Stimulated activated CD8-positive, alpha-beta memory T cell treated with anti-CD3 and anti-CD28 coated beads, Interleukin-12 subunit alpha, Interleukin-12 subunit beta, amount 100 ng/mL, for 1 hour (primary cell): Measurements from ENCODE around the gene CHD1.

Experiments used
- DNase-seq: peaks from one replicate; pipeline ENCODE4 v3.0.0-alpha.2; 2020; ENCODE audit warnings: low read depth

The CHD1 gene

GRCh38 chr5:98898743-98899142, 30.1 kb downstream of the CHD1 start:
- no peak for DNase-seq

DNA sequence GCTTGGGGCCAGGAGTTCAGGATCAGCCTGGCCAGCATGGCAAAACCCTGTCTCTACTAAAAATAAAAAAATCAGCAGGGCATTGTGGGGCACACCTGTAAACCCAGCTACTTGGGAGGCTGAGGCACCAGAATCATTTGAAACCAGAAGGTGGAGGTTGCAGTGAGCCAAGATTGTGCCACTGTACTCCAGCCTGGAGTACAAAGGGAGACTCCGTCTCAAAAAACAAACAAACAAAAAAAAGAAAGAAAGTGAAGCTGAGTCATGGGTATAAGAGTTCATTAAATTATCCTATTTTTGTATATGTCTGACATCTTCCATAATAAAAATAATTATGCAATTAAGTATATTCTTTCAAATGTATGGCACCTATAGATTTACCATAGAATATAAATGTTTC, 37.2 kb downstream of the CHD1 start:
- DNase-seq: no peak

- no peak for DNase-seq
Observed at GRCh38 chr5:98880598-98880997, 48.2 kb downstream of the CHD1 start.

GRCh38 chr5:98880151-98880550, 48.7 kb downstream of the CHD1 start:
- no peak for DNase-seq

DNA sequence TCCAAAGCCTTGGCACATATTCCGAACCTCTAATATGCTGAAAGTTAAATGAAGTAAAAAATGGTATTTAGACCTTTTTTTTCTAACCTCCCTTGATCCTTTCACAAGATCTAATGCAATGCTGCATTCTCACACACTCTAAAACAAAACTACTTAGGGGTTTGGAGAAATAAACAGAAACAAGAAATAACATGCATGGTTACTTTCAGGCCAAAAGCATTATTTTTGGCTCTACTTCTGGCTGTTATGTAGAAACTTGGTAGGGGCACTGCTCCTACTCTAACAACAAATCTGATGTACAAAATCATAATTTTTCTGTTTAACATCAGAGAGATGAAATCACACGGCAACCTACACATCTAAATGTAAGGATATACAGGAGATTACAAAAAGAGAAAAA, 51.2 kb downstream of the CHD1 start:
- no peak for DNase-seq

GRCh38 chr5:98872674-98873073, 56.1 kb downstream of the CHD1 start:
- DNase-seq: no peak

DNA sequence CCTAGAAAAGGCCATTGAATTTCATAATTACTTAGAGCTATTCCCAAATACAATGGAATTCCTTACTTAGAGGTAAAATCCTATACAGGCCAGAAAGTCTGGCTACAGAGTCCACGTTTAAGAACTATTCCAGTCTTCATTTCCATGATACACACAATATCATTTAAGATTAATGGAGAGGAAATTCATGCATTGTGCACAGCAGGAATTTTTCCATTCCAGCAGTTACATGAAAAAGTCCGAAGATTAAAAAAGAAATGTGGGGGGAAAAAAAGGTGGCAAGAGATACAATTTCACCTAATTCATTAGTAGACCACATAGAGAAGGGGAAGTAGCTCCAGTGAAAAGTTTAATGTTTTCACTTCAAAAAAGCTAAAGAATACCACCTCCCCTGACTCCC, 63.1 kb downstream of the CHD1 start:
- no peak for DNase-seq

DNA sequence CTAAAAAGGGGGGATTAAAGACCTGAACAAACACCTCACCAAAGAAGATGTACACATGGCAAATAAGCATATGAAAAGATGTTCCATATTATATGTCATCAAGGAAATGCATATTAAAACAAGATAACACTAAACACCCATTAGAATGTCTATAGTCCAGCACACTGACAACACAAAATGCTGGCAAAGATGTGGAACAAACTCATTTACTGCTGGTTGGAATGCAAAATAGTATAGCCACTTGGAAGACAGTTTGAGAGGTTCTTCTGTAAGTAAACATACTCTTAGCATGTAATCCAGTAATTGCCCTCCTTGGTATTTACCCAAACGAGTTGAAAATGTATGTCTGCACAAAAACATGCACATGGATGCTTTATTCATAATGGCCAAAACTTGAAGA, 81.8 kb downstream of the CHD1 start:
- no peak for DNase-seq

DNA sequence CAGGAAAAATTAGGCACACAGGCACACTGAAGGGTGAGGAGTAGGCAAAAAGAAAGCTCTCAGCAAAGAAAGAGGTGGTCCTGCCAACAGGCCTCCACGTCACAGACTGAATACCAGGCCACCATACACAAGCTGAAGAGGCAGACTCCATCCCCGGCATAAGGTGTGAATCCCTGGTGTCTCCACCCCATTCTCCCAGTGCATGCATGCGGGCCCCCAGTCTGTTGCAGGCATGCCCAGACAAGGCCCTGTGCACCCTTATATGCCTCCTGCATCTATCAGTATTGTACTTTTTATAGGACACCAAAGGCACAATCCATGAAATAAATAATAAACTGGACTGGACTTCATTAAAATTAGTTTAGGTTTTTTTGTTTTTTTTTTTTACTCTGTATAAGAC, 82.3 kb downstream of the CHD1 start:
- DNase-seq: no peak

DNA sequence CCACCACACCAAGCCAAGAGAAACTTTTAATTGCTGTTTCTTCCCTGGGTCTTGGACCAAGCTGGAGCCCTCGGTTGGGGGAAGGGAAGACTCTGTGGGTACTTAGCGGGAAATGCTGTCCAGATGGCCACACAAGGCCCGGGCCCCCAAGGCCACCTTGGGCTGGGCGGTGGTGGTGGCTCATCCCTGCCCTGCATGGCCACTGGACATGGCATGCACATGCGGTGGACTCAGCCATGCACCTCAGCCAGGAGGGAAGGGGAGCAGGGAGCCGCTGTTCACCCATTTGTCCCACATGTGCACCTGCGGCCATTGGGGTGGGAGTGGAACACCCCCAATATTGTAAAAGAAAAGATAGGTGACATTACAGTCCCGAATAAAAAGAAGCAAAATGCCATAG, 82.9 kb downstream of the CHD1 start:
- DNase-seq: no peak

- no peak for DNase-seq
Observed at GRCh38 chr5:98844865-98845264, 83.9 kb downstream of the CHD1 start.

GRCh38 chr5:98843481-98843880, 85.3 kb downstream of the CHD1 start:
- DNase-seq: no peak

GRCh38 chr5:98840946-98841345, 87.9 kb downstream of the CHD1 start:
- DNase-seq: no peak

- DNase-seq: no peak
Observed at GRCh38 chr5:98839469-98840383, 89.1 kb downstream of the CHD1 start.

GRCh38 chr5:98836175-98836574, 92.6 kb downstream of the CHD1 start:
- DNase-seq: no peak

GRCh38 chr5:98827588-98828284, 101.1 kb downstream of the CHD1 start:
- DNase-seq: no peak

GRCh38 chr5:98827161-98827560, 101.6 kb downstream of the CHD1 start:
- no peak for DNase-seq

DNA sequence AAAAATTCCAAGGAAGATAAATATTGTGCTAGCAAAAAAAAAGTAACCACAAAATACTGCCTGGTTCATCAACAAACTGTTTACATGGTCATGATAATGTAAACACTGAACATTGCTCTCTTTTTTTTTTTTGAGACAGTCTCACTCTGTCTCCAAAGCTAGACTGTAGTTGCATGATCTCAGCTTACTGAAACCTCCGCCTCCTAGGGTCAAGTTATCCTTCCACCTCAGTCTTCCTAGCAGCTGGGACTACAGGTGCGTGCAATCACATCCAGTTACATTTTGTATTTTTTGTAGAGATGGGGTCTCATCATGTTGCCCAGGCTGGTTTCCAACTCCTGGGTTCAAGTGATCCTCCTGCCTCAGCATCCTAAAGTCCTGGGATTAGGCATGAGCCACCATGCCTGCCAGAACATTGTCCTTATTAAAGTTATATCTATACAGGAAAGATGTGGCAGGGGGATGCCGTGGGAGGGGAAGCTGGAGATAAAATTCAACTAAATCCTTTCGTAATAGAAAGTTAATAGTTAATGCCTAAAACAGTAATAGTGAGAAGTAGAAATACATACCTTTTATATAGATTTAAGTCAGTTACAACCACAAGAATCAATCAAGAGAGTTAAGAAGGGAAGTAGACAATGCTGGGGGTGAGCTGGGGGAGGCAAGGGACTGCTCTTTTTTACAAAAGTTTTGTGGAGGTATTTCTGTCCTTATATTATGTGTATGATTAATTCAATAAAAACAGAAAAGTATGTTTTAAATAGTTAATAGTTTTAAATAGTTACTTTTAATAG, 103.0 kb downstream of the CHD1 start:
- no peak for DNase-seq

DNA sequence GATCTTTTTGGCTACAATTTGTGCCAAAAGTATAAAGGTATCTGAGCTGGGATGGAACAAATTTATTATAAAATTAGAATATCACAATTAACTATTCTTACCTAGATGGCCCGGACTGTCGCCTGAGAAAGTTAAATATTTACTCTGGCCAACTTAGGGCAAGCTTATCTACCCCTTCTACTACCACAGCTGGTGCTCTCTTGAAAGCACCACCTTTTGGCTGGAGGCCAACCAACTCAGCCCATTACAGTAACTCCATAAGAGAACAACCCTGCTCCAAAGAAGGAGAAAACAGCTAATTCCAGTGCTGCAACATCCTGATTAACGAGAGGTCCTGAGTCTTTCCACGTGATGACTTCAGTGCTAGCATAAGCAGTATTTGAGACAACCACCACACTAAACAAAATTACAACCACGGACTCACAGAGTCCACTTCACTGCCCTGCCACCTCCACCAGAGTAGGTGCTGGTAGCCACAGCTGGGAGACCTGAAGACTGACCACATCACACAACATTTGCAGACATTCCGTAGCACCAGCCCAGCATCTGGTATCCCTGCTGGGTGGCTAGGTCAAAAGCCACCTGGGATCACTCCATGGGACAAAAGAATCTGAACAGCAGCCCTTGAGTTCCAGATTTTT, 112.1 kb downstream of the CHD1 start:
- no peak for DNase-seq

DNA sequence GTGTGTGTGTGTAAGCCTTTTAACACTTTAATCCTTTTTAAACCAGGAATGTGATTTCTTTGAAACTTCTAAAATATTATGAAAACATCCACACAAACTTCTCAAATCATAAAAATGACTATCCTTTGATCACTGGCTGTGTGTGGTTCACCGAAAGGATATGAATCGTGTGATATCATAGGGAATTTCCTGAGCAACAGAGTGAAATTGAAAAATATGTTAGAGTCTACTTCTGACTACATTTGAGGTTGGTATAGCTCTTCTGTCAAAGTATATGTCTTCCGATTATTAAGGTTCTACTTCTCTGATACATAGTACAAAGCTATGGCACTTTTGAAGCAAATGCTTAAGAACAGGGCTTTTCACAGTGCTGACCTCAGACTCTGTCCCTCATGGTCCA, 115.1 kb downstream of the CHD1 start:
- no peak for DNase-seq

GRCh38 chr5:98810206-98810605, 118.6 kb downstream of the CHD1 start:
- no peak for DNase-seq

DNA sequence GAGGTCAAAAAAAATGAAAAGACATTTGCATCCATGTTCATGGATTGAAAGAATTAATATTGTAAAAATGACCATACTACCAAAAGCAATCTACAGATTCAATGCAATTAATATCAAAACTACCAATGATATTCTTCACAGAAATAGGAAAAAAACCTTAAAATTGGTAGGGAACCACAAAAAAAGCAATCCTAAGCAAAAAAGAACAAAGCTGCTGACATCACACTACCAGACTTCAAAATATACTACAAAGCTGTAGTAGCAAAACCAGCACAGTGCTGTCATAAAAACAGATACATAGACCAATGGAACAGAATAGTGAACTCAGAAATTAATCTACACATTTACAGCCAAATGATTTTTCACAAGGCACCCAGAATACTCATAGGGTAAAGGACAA, 121.0 kb downstream of the CHD1 start:
- no peak for DNase-seq
